Right atrium auricular region (tissue), 2 donors: Measurements from ENCODE around the gene GBP4. TPM values are rescaled to one million over a fixed set of nuclear protein-coding genes. Genes with fewer than 3 reads are reported as not detected.

ENCODE experiments used
- DNase-seq: peaks from one replicate; pipeline ENCODE4 v3.0.0-alpha.2; 2019; ENCODE audit warnings: low spot score
- H3K27ac ChIP-seq, 2 donors: fragments of 200-600 bp; sonication (generic); 1 replicate in 1 of 2; 2 replicates in 1 of 2; pipeline ENCODE4 v1.5.1; 2016 to 2019
- H3K27me3 ChIP-seq, 2 donors: fragments of 200-600 bp; sonication (generic); one replicate each; pipeline versions ENCODE4 v1.5.1 to v1.6.0; 2017 to 2019
- H3K36me3 ChIP-seq: fragments of 200-600 bp; sonication (generic); one replicate; pipeline ENCODE4 v1.5.1; 2016
- H3K4me1 ChIP-seq, 2 donors: fragments of 200-600 bp; sonication (generic); one replicate each; pipeline versions ENCODE4 v1.5.1 to v1.6.0; 2017 to 2019
- H3K4me3 ChIP-seq, 2 donors: fragments of 200-600 bp; sonication (generic); 1 replicate in 1 of 2; 2 replicates in 1 of 2; pipeline ENCODE4 v1.5.1; 2017 to 2019; ENCODE audit warnings: mild to moderate bottlenecking in 1 of 2, moderate library complexity in 1 of 2
- H3K9me3 ChIP-seq, 2 donors: fragments of 200-600 bp; sonication (generic); one replicate each; pipeline ENCODE4 v1.5.1; 2019
- total RNA-seq, 2 donors: library from RNA; depleted of rRNA; stranded (reverse); fragments of >200 nt; gene quantifications; one replicate each; pipeline ENCODE4 v1.1.0, GENCODE V29; 2016
- TF ChIP-seq, protein P1 (sequence below), 2 donors: fragments of 200-600 bp; sonication (generic); IDR thresholded peaks; one replicate each; pipeline ENCODE4 v1.5.1; 2019; ENCODE audit warnings: antibody characterized with exemption in 2 of 2

Gene GBP4
- total RNA-seq, 2 donors from 2014 or later = 6.1 to 6.2 TPM

DNA sequence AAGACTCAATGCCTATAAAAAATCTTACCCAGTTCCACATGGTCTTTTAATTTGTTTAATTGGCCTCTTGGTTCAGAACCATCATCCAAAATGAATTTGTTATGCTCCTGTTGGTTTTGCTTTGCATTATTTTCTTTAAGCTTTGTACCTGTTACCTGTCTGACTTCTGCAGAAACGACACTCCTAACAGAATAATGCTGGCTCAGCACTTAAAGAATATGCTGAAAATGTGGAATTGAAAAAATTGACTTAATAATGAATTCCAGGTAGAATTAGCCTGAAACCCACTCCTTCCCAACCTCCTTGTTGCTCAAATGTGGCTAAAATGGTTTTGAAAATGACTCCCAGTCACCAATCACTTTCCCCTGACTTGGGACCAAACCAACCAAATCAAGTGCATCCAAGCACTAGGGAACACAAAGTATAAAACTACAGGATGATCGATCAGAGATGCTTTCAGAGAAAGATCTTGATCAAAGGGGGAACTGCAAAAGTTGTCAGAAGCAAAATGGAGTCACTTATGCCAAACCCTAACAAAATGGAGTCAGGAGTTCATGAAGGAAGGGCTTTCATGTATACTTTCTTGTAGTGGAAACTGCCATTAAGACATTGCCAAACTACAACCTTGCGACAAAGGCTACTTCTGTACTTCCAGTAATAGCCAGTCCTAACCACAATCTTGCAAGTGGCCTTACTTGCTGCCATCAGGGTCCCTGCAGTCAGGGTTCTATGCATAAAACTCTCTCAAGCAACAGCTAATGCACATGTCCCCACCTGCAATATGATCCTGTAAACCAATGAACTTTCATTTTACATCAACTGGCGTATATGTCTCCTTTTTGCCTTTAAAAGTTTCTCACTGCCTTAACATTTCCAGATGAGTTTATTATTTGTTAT lies 28.3 kb downstream of the GBP4 start:
- no peaks in the 10 kb centered on the region for H3K4me1 ChIP-seq
- DNase-seq = no peak
- no peaks in the 10 kb centered on the region for H3K36me3 ChIP-seq

GRCh38 chr1:89169166-89169565 lies 29.6 kb downstream of the GBP4 start:
- H3K36me3 ChIP-seq = no peaks in the 10 kb centered on the region

More for the DNA sequence above, 28.3 kb downstream of the GBP4 start:
- Histone ChIP-seq H3K4me3 (no peak overlapping the region), H3K9me3 (no peaks in the 10 kb centered on the region), H3K27ac (no peak overlapping the region), H3K27me3 (no peaks in the 10 kb centered on the region)
- TF ChIP-seq, protein P1, sequence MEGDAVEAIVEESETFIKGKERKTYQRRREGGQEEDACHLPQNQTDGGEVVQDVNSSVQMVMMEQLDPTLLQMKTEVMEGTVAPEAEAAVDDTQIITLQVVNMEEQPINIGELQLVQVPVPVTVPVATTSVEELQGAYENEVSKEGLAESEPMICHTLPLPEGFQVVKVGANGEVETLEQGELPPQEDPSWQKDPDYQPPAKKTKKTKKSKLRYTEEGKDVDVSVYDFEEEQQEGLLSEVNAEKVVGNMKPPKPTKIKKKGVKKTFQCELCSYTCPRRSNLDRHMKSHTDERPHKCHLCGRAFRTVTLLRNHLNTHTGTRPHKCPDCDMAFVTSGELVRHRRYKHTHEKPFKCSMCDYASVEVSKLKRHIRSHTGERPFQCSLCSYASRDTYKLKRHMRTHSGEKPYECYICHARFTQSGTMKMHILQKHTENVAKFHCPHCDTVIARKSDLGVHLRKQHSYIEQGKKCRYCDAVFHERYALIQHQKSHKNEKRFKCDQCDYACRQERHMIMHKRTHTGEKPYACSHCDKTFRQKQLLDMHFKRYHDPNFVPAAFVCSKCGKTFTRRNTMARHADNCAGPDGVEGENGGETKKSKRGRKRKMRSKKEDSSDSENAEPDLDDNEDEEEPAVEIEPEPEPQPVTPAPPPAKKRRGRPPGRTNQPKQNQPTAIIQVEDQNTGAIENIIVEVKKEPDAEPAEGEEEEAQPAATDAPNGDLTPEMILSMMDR (IDR thresholded peaks at IDR 0.05) = no peak

GRCh38 chr1:89167590-89168230 lies 31.0 kb downstream of the GBP4 start:
- TF ChIP-seq, protein P1 (IDR thresholded peaks at IDR 0.05) = no peak
- Histone ChIP-seq H3K9me3 (no peaks in the 10 kb centered on the region), H3K27ac (no peak overlapping the region), H3K4me1 (no peaks in the 10 kb centered on the region), H3K27me3 (no peaks in the 10 kb centered on the region), H3K36me3 (no peaks in the 10 kb centered on the region), H3K4me3 (no peak overlapping the region)
- DNase-seq = no peak

More at GRCh38 chr1:89169166-89169565, 29.6 kb downstream of the GBP4 start:
- Histone ChIP-seq H3K27ac (no peak overlapping the region), H3K4me3 (no peak overlapping the region), H3K27me3 (no peaks in the 10 kb centered on the region), H3K9me3 (no peaks in the 10 kb centered on the region), H3K4me1 (no peaks in the 10 kb centered on the region)
- DNase-seq = no peak
- TF ChIP-seq, protein P1 (IDR thresholded peaks at IDR 0.05) = no peak

DNA sequence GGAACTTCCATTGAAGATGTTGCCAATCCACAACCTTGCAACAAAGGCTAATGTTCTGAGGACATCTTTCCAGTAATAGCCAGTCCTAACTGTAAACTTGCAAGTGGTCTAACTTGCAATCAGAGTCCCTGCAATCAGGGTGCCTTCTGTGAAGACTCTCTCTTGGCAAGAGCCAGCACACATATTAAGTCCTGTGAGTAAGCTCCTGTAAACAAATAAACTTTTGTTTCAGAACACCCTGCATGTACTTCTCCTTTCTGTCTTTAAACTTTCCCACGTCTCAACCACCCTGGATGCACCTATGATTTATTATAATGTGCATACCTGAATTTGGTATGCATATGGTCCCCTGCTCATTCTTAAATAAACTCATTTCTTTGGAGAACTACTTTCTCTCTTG lies 32.0 kb downstream of the GBP4 start:
- Histone ChIP-seq H3K36me3 (no peaks in the 10 kb centered on the region), H3K27me3 (no peaks in the 10 kb centered on the region), H3K9me3 (no peaks in the 10 kb centered on the region), H3K27ac (no peak overlapping the region), H3K4me1 (no peaks in the 10 kb centered on the region), H3K4me3 (no peak overlapping the region)
- DNase-seq = no peak
- TF ChIP-seq, protein P1 (IDR thresholded peaks at IDR 0.05) = no peak

GRCh38 chr1:89165811-89166210 lies 32.9 kb downstream of the GBP4 start:
- Histone ChIP-seq H3K36me3 (no peaks in the 10 kb centered on the region), H3K27ac (no peak overlapping the region), H3K27me3 (no peaks in the 10 kb centered on the region), H3K9me3 (no peaks in the 10 kb centered on the region), H3K4me3 (no peak overlapping the region), H3K4me1 (no peaks in the 10 kb centered on the region)
- DNase-seq = no peak
- TF ChIP-seq, protein P1 (IDR thresholded peaks at IDR 0.05) = no peak
